Vagina (tissue), 2 donors: ENCODE measurements around the gene NUSAP1.

Experiments
- CTCF ChIP-seq, 3 experiments: fragments of 450-650 bp in 2 of 3; fragments of 200-600 bp in 1 of 3; sonication (generic) in 1 of 3; IDR thresholded peaks; one replicate each; pipeline ENCODE4 v1.5.1; 2017 to 2019; ENCODE audit warnings: antibody characterized with exemption in 3 of 3, mild to moderate bottlenecking in 2 of 3, moderate library complexity in 2 of 3
- POLR2AphosphoS5 ChIP-seq, 2 donors: sonication (generic); formaldehyde crosslinking; IDR thresholded peaks; one replicate each; pipeline ENCODE4 v1.9.0; 2017; ENCODE audit warnings: antibody characterized with exemption in 2 of 2, mild to moderate bottlenecking in 2 of 2, low read depth in 1 of 2; ENCODE audit not compliant: insufficient read depth in 1 of 2

GRCh38 chr15:41350057-41350717, 17.5 kb downstream of the NUSAP1 start:
- TF ChIP-seq CTCF (IDR thresholded peaks at IDR 0.05) (no peak), POLR2AphosphoS5 (IDR thresholded peaks at IDR 0.05; ENCODE audit: insufficient read depth in 1 of 2, low read depth in 1 of 2) (no peak)
